ENCODE results near the gene DZIP1.
A peak's percentile ranks its signal among the peaks of the same experiment; 100 is the strongest.
"Not testable (repeated sequence)": the region's sequence is repeated elsewhere in the genome, so short reads cannot be mapped to it uniquely, and the experiment has no call there.

DZIP1 gene, protein sequence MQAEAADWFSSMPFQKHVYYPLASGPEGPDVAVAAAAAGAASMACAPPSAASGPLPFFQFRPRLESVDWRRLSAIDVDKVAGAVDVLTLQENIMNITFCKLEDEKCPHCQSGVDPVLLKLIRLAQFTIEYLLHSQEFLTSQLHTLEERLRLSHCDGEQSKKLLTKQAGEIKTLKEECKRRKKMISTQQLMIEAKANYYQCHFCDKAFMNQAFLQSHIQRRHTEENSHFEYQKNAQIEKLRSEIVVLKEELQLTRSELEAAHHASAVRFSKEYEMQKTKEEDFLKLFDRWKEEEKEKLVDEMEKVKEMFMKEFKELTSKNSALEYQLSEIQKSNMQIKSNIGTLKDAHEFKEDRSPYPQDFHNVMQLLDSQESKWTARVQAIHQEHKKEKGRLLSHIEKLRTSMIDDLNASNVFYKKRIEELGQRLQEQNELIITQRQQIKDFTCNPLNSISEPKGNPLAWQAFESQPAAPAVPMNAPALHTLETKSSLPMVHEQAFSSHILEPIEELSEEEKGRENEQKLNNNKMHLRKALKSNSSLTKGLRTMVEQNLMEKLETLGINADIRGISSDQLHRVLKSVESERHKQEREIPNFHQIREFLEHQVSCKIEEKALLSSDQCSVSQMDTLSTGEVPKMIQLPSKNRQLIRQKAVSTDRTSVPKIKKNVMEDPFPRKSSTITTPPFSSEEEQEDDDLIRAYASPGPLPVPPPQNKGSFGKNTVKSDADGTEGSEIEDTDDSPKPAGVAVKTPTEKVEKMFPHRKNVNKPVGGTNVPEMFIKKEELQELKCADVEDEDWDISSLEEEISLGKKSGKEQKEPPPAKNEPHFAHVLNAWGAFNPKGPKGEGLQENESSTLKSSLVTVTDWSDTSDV

DNA sequence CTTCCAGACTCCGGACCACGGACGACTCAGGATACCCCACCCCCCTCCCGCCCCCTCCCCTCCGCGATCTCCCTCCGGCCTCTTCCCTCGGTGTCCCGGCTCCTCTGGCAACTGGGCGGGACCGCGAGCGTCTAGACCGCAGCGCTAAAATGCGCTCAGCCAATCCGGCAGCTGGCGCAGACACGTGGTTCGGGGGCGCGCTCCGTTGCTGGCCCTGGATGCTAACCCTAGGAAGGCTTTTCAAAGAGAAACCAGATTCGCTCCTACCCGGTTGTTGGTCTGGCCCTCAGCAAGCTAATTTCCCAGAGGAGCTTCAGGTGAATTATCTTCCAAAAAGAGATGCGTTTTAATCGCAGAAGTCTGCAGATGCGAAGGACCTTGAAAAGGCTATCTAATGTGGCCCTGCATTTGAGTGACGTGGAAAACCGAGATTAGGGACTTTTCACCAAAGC lies at the start of gene DZIP1:
Gene DZIP1 (minus strand): TSS at position 106 of the 452 bp plus-strand sequence. CDS start 2,677 bp downstream, outside the sequence.
- peak within 1 kb of the TSS; percentile 65 for H3K27ac ChIP-seq
- TF ChIP-seq, protein P1, sequence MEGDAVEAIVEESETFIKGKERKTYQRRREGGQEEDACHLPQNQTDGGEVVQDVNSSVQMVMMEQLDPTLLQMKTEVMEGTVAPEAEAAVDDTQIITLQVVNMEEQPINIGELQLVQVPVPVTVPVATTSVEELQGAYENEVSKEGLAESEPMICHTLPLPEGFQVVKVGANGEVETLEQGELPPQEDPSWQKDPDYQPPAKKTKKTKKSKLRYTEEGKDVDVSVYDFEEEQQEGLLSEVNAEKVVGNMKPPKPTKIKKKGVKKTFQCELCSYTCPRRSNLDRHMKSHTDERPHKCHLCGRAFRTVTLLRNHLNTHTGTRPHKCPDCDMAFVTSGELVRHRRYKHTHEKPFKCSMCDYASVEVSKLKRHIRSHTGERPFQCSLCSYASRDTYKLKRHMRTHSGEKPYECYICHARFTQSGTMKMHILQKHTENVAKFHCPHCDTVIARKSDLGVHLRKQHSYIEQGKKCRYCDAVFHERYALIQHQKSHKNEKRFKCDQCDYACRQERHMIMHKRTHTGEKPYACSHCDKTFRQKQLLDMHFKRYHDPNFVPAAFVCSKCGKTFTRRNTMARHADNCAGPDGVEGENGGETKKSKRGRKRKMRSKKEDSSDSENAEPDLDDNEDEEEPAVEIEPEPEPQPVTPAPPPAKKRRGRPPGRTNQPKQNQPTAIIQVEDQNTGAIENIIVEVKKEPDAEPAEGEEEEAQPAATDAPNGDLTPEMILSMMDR (conservative IDR thresholded peaks at IDR 0.05): no peak

GRCh38 chr13:95690986-95691385 lies 46.5 kb upstream of the DZIP1 start:
- H3K27ac ChIP-seq: not testable (repeated sequence)

GRCh38 chr13:95689582-95689926 lies 45.0 kb upstream of the DZIP1 start:
- no peak overlapping the region for H3K27ac ChIP-seq
- TF ChIP-seq, protein P1 (conservative IDR thresholded peaks at IDR 0.05): no peak

DNA sequence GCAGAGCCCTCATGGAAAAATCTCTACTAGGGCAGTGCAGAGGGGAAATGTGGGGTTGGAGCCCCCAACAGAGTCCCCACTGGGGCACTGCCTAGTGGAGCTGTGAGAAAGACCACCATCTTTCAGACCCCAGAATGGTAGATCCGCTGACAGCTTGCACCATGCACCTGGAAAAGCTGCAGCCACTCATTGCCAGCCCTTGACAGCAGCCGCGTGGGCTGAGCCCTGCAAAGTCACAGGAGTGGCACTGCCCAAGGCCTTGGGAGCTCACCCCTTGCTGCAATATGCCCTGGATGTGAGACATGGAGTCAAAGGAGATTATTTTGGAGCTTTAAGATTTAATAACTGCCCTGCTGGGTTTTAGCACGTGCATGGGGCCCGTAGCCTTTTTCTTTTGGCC lies 40.5 kb upstream of the DZIP1 start:
- not testable (repeated sequence) for H3K27ac ChIP-seq

GRCh38 chr13:95684418-95684817 lies 39.9 kb upstream of the DZIP1 start:
- TF ChIP-seq, protein P1 (conservative IDR thresholded peaks at IDR 0.05): no peak
- H3K27ac ChIP-seq: no peak overlapping the region

GRCh38 chr13:95679722-95680121 lies 35.2 kb upstream of the DZIP1 start:
- H3K27ac ChIP-seq: no peak overlapping the region
- TF ChIP-seq, protein P1 (conservative IDR thresholded peaks at IDR 0.05): no peak

DNA sequence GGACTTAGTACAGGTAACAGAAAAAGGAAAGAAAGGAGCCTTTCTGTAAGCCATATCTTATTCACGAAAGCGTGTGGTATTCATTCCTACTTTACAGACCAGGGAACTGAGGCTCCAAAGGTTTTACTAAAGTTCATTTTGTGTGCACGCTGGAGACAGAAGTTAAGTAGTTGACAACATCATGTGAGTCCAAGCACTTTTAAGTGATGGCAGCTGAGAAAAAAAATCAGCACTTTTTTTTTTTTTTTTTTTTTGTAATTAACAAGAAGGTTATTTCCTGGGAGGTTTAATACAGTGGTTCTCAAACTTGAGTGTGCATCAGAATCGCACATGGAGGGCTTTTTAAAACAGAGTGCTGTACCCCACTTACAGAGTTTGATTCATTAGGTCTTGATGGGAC lies 34.5 kb upstream of the DZIP1 start:
- no peak overlapping the region for H3K27ac ChIP-seq
- TF ChIP-seq, protein P1 (conservative IDR thresholded peaks at IDR 0.05): no peak

DNA sequence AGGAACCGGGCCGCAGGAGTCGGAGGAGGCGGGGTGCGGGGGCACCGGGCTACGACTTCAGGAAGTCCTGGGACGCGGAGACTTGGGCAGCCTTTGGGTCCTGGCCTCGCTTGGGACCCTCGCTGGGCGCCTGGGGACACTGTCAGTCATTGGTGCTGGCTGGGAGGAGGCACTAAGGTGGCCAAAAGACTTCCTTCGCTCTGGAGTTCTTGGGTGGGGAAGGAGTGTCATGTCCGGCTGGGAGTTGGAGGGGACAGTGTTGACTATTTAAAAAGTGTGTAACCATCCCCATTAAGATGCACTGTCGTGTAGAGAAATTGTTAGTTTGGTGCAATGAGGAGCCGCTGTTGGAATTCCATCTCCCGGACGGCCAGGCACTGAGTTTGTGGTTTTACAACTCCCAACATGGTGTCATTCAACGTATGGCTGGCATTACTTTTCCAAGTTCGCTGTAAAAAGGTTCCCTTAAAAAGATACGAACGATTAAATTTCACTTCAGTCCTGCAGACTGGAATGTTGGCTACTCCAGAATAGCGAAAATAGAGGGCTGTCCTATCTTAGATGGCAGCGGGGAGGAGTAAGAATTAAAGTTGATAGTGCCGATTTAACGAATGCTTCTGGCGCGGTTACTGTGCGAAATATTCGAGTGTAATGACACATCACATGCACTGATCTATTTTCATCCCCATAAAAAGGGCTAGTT lies 33.2 kb upstream of the DZIP1 start:
- TF ChIP-seq, protein P1 (conservative IDR thresholded peaks at IDR 0.05): no peak
- peak overlapping the region; percentile 64 for H3K27ac ChIP-seq
